GM19467 (cell line): ENCODE results near the gene HDAC7.
"Not testable (repeated sequence)": the region's sequence is repeated elsewhere in the genome, so short reads cannot be mapped to it uniquely, and the experiment has no call there.

Source experiments
- ATAC-seq: cut with Tn5 transposase; IDR thresholded peaks from one replicate; pipeline ENCODE4 v1.9.1; 2021; ENCODE audit warnings: mild to moderate bottlenecking, moderate library complexity; ENCODE audit not compliant: unreplicated experiment

HDAC7 gene

GRCh38 chr12:47850153-47851084 lies 30.7 kb upstream of the HDAC7 start:
- ATAC-seq: no peak

GRCh38 chr12:47849261-47849660 lies 29.6 kb upstream of the HDAC7 start:
- ATAC-seq: no peak

- ATAC-seq: no peak
These were observed 29.1 kb upstream of the HDAC7 start for GRCh38 chr12:47848853-47849252.

- ATAC-seq: no peak
These were observed 26.7 kb upstream of the HDAC7 start for GRCh38 chr12:47846294-47846996.

GRCh38 chr12:47845081-47845480 lies 25.4 kb upstream of the HDAC7 start:
- no peak for ATAC-seq

GRCh38 chr12:47844264-47845019 lies 24.7 kb upstream of the HDAC7 start:
- ATAC-seq: no peak

GRCh38 chr12:47843226-47843980 lies 23.7 kb upstream of the HDAC7 start:
- ATAC-seq: no peak

GRCh38 chr12:47842543-47842942 lies 22.8 kb upstream of the HDAC7 start:
- not testable (repeated sequence) for ATAC-seq

GRCh38 chr12:47841910-47842309 lies 22.2 kb upstream of the HDAC7 start:
- no peak for ATAC-seq

GRCh38 chr12:47841501-47841900 lies 21.8 kb upstream of the HDAC7 start:
- ATAC-seq: no peak

- ATAC-seq: no peak
These were observed 20.9 kb upstream of the HDAC7 start for GRCh38 chr12:47840571-47840970.

- no peak for ATAC-seq
These were observed 19.6 kb upstream of the HDAC7 start for GRCh38 chr12:47839214-47839876.

- no peak for ATAC-seq
These were observed 18.7 kb upstream of the HDAC7 start for GRCh38 chr12:47838286-47838931.

- no peak for ATAC-seq
These were observed 17.8 kb upstream of the HDAC7 start for GRCh38 chr12:47837190-47838171.

GRCh38 chr12:47835831-47836155 lies 16.1 kb upstream of the HDAC7 start:
- no peak for ATAC-seq

GRCh38 chr12:47835006-47835830 lies 15.5 kb upstream of the HDAC7 start:
- ATAC-seq: no peak

GRCh38 chr12:47834199-47834903 lies 14.6 kb upstream of the HDAC7 start:
- ATAC-seq: no peak
